ENCODE results near the gene LAMC1.

DNA sequence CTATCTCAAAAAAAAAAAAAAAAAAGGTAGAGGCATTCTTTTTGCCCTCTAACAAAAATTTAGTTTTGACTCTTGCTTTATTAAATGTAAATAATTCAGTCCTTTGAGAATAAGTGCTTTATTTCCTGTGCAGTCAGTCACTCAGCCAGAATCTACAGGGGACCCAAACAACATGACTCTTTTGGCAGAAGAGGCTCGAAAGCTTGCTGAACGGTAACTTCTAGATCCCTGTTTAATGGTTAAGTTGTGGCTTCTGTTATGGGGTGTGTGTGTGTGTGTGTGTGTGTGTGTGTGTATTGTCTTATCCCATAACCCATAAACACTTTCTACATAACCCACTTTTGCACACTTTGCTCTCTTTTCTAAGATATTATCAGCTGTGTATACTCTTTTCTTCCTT lies 107.9 kb downstream of the LAMC1 start:
- TF ChIP-seq POLR2A (IDR thresholded peaks at IDR 0.05; ENCODE audit: low read length) (no peak), GATA1 (IDR thresholded peaks at IDR 0.05; ENCODE audit: low read depth, low read length) (no peak)

All from erythroblast (primary cell).